Skin epidermis (tissue), 12 donors: Measurements from ENCODE around the gene ADRM1.
A peak's percentile ranks its signal among the peaks of the same experiment; 100 is the strongest.

Experiments
- H3K27ac ChIP-seq, 21 experiments: fragments of 200-600 bp; sonication (generic) in 11 of 21; one replicate each; pipeline ENCODE4 v1.5.0; 2020; ENCODE audit warnings: mild to moderate bottlenecking in 3 of 21, inconsistent platforms in 2 of 21, moderate library complexity in 2 of 21
- H3K4me3 ChIP-seq, 7 experiments: fragments of 200-600 bp; sonication (generic) in 2 of 7; one replicate each; pipeline ENCODE4 v1.5.0; 2020; ENCODE audit warnings: inconsistent platforms in 2 of 7, mild to moderate bottlenecking in 2 of 7, moderate library complexity in 1 of 7

The ADRM1 gene, protein sequence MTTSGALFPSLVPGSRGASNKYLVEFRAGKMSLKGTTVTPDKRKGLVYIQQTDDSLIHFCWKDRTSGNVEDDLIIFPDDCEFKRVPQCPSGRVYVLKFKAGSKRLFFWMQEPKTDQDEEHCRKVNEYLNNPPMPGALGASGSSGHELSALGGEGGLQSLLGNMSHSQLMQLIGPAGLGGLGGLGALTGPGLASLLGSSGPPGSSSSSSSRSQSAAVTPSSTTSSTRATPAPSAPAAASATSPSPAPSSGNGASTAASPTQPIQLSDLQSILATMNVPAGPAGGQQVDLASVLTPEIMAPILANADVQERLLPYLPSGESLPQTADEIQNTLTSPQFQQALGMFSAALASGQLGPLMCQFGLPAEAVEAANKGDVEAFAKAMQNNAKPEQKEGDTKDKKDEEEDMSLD

DNA sequence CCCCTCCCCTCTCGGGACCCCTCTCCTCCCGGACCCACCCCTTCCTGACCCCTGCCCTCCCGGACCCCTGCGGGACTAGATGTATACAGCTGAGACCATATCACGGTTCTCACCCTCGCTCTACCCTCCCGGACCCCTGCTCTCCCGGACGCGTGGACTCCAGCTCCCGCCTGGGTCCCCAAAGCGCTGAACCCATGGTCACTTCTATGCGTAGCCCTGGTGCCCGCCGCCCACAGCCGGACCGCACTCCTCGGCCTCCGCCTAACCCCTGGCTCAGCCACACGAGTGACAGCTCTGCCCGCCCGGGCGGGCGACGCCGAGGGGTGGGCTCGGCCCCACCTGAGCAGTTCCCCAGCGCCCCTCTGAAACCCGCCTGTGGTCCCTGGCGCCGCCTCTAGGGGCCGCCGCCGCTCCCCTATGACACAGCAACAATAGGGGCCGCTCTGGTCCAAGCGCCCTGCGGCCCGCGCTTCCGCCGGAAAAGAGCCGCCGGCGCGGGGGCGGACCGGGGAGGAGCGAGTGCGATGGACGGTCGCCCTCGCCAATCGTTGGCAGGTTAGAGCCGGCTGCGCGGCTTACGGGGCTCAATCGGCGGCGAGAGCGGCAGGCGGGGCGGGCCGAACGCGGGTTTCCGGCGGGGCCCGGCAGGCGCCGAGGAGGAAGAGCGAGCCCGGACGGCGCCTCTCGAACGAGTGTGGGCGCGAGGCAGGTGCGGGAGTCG lies at the start of gene ADRM1:
Gene ADRM1 (plus strand): TSS at position 657 of the 721 bp plus-strand sequence. CDS start 572 bp downstream, outside the sequence.
- peak within 1 kb of the TSS; percentile 89 to 99 (median 97) for H3K27ac ChIP-seq
- H3K4me3 ChIP-seq, result peak within 1 kb of the TSS; percentile 71 to 97 (median 94)

DNA sequence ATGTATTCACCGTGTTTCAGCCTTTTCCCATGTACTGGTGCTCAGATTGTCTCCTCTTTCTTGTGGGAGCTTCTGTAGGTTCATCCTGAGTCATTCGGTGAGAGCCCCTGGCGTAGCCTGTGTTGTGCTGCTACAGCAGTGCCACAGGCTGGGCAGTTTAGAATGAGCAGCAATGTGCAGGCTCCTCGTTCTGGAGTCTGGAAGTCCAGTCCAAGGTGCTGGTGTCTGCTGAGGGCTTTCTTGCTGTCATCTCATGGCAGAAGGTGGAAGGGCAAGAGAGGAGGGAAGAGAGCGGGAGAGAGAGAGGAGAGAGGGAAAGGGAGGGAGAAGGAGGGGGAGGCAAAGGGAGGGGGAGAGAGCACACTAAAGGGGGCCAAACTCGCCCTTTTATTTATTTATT lies 49.4 kb upstream of the ADRM1 start:
- no peak overlapping the region for H3K27ac ChIP-seq
- no peak overlapping the region for H3K4me3 ChIP-seq

DNA sequence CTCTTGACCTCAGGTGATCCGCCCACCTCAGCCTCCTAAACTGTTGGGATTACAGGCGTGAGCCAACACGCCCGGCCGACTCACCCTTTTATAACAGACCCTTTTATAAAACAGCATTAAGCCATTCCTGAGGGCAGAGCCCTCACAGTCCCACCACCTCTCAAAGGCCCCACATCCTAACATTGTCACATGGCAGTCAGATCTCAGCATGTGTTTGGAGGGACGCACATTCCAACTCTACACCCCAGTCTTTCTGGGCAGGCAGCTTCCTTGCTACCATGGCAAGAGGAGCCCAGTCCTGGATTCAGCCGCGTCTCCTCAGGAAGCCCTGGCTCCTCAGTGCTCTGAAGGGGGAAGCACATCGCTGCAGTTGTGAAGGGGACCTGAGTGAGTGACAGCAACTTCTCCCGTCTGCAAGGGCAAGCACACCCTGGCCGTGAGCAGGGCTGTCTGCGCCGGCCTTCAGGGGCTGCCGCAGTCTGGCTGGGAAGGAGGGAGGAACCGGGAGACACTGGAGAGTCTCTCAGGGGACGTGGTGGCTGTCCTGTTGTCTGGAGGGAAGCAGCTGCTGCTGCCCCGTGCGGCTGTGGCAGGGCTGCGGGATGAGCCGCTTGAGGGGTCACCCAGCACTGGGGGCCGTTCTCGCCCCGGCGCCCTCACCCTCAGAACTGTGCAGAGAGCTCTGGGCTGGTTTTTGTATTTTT lies 48.6 kb upstream of the ADRM1 start:
- no peak overlapping the region for H3K4me3 ChIP-seq
- no peak overlapping the region for H3K27ac ChIP-seq

DNA sequence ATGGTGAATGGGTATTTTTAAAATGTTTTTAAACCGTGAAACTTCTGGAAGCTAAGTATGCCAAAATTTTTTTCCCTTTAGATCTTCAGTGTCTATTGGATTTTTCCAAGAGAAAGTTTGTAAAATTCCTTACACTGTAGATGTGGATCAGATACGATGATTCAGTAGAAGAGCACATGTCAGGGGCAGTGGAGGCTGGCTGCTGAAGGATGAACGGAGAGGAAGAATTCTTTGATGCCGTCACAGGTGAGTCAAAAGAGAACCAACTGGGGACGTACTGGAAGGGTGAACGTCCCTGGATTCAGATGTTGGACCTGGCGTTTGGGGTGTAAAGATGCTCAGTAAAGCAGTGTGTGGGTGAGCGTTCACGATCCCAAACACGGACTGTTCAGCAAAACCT lies 46.8 kb upstream of the ADRM1 start:
- Histone ChIP-seq H3K4me3 (no peak overlapping the region), H3K27ac (no peak overlapping the region)

DNA sequence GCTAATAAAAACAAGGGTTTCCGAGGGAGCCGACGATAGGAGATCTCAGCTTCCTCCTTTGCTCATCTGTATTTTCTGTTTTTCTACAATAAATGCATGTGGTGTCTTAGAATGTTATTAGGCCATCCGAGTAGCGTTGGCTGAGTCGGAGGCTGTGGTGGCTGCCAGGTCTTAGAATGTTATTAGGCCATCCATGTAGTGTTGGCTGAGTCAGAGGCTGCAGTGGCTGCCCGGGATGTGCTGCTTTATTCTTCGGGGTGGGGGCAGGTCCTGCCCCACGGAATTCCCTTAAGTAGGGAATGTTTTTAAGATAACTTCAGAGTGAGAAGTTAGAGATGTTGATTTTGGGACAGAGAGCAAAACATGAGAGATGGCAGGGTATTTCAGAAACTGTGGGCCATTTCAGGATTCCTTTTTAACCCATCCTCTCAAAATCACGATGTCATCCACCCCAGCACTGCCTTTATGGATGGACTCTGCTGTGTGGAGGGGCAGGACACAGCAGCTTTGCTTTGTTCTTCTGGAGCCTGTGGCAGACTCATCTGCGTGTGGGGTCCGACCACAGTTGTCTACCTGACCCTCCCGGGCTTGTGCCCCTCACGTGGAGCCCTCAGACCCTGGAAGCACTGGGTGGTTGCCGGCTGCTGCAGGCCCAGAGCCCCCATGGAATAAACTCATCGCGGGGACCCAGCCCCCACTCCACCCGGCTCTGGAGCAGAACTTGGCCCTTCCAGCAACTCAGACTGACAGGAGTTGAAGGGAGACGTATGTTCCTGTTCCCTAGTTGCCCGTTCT lies 44.1 kb upstream of the ADRM1 start:
- Histone ChIP-seq H3K4me3 (no peak overlapping the region), H3K27ac (no peak overlapping the region)

DNA sequence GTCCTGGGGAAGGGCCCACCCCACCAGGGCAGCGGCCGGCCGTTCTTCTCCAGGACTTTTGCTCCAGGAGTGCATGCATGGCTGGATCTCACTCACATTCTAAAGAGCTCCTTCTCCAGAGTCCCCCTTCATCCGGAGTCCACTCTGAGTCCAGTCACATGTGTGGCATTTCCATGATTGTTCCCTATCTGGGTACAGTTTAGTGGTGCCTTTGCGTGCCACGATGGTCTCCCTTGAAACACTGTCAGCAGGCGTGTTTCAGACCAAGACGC lies 43.6 kb upstream of the ADRM1 start:
- H3K27ac ChIP-seq, result no peak overlapping the region

DNA sequence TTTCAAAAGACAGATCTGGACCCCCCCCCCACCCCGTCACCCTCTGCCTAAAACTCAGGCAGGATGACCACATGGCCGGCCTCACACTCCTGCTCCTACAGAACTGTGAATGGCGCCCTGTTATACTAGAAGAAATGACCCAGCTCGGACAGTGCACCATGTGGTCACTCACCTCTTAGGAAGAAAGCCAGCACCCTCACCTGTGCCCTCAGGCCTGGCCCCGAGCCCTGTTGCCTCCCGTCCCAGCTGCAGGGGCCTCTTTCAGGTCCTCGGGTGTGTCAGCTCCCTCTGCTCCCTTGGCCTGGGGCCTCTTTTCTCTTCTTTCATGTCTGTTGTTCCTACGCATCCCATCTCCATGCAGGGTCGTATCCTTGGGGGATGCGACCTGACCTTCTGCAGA lies 40.7 kb upstream of the ADRM1 start:
- Histone ChIP-seq H3K27ac (no peak overlapping the region), H3K4me3 (no peak overlapping the region)

More for the DNA sequence above, 43.6 kb upstream of the ADRM1 start:
- no peak overlapping the region for H3K4me3 ChIP-seq

DNA sequence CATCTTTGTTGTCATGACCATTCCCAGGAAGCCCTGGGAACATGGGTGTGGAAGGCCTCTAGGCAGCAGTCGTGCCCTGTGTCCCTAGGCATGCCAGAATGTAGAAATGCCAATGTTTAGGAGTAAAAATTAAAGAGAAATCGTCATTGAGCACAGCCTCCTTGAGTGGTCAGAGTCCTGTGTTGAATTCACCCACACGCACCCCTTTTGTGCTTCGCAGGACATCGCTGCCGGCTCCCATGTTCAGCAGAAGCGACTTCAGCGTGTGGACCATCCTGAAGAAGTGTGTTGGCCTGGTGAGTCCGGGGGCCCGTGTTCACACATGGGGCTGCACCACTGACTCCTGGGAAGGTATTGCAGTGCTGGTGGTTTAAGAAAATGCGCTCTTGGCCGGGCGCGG lies 39.4 kb upstream of the ADRM1 start:
- no peak overlapping the region for H3K27ac ChIP-seq
- H3K4me3 ChIP-seq, result no peak overlapping the region

DNA sequence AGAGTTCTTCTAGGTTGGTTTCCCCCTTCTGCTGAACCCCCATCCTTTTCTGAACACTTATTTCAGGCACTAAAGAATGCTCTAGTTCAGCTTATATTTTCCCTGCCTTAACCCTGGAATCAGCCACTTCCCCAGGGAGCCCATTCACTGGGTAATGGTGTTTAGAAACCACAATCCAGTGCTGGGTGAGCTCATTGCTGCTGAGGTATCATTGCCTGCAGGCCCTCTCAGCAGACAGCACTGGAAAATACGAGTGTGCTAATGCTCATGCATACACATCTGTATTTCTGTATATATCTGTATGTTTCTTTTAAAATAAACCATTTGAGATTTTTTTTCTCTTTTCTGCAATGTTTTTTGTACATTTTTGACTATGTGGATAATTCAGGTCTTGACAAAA lies 37.4 kb upstream of the ADRM1 start:
- Histone ChIP-seq H3K27ac (no peak overlapping the region), H3K4me3 (no peak overlapping the region)

DNA sequence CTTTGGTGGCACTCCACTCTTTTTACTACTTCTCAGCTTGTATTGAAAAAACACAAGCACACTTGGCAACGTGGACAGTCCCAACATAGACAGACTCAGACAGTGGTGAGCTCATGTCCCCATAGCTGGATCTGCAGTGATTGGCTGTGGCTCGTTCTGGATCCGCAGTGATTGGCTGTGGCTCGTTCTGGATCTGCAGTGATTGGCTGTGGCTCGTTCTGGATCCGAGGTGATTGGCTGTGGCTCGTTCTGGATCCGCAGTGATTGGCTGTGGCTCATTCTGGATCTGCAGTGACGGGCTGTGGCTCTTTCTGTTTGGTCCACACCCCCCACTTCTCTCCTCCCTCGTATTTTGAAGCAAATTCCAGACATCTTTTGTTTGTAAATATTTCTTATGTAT lies 36.5 kb upstream of the ADRM1 start:
- H3K4me3 ChIP-seq, result no peak overlapping the region
- no peak overlapping the region for H3K27ac ChIP-seq

DNA sequence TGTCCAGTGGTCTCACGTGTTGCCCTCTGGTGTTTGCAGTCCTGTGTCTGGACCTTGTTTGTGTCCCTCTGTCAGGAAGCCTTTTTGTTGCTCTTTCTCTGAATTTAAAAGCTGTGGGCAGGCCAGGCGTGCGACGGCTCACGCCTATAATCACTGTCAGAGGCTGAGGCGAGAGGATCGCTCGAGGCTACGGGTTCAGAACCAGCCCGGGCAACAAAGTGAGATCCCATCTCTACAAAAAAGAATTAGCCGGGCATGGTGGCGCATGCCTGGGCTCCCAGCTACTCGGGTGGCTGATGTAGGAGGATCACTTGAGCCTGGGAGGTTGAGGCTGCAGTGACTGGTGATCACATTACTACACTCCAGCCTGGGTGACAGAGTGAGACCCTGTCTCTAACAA lies 35.9 kb upstream of the ADRM1 start:
- Histone ChIP-seq H3K4me3 (no peak overlapping the region), H3K27ac (peak overlapping the region in 3 of 21 experiments; percentile 17 to 63 (median 34))

DNA sequence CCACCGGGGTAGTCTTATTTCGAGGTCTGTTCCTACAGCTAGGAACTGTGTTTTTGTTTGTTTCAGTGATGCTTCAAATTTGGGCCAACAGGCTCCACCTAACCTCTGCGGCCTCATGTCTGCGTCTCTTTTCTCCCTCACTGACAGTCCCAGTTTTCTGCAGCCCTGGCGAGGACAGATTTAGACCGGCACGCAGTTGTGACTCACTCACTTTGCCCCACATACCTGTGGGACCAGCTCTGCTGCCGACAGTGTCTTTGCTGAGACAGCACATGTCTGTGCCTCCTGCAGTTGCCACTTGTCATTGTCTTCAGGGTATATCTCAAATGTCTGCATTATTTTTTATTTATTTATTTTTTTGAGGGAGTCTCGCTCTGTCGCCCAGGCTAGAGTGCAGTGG lies 35.3 kb upstream of the ADRM1 start:
- Histone ChIP-seq H3K27ac (peak overlapping the region in 3 of 21 experiments; percentile 8 to 63 (median 34)), H3K4me3 (no peak overlapping the region)

DNA sequence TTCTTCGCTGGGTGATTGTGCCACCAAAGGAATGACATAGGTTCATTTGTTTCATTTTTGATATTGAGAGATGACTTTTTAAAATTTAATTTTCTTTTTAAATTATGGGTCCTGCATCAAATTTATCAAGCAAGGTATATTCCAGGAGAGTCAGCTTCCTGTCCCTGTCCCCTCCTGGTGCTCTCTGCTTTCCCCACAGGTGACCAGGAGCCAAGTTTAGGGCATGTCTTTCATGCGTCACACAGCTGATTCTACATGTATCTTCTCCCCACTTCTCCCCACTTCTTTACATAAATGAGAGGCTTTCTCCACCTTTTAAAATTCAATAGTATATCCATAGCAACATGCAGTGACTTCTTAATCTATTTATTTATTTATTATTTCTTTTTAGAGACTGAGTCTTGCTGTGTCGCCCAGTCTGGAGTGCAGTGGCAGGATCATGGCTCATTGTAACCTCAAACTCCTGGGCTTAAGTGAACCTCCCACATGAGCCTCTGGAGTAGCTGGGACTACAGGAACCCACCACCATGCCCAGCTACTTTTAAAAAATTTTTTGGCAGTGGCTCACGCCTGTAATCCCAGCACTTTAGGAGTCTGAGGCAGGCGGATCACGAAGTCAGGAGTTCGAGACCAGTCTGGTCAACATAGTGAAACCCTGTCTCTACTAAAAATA lies 34.4 kb upstream of the ADRM1 start:
- Histone ChIP-seq H3K27ac (no peak overlapping the region), H3K4me3 (no peak overlapping the region)

DNA sequence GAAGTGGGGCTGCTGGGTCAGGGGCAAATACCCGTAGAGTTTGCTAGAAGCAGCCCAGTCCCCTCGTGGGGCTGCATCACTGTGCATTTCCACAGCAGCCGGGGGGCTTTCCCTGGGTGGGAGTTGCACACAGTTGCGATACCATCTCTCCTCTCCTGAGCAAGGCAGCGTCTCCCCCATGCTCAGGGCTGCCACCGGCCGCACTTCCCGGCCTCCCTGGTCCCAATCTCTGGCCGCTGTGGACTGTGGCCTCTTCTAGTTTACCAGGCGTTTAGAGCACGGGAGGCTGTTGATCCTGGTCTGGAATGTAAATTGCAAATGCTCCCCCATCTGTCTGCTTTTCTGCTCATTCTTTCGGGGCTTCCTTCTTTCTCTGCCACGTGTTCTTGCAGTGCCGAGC lies 33.4 kb upstream of the ADRM1 start:
- H3K4me3 ChIP-seq, result no peak overlapping the region
- H3K27ac ChIP-seq, result no peak overlapping the region

DNA sequence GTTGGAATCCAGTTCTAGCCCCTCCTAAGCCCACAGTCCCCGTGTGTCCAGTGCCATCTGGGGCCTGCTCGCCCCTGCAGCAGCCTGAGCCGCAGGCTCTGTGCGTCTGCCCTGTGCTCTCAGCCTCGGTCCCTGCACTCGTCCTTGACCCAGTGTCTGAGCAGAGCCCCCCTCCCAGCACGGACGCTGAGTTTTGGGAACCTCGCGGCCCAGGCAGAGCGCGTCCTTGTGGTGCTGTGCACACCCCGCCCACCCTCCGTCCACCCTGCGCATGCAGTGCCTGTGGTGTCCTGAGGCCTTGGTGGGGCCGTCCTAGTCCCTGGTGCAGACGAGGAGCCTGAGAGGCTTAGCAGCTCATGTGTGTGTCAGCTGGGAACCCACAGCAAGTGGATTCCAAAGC lies 32.9 kb upstream of the ADRM1 start:
- Histone ChIP-seq H3K4me3 (no peak overlapping the region), H3K27ac (no peak overlapping the region)

DNA sequence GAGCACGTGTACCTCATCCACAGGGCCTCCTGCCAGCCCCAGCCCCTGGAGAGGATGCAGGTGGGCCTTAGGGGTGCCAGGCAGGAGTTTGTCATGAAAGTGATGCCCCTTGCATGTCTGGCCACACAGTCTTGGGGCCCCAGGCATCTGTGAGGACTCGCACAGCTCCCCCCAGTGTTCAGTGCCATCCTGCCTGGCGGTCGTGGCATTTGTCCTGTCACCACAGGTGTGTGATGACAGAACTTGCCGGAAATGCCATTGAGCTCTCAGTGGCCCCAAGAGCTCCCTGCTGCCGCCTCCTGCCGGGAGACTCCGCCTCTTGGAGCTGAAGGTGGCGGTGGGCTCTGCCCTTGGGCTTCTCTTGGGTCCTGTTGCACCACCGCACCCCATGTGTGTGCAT lies 30.6 kb upstream of the ADRM1 start:
- no peak overlapping the region for H3K4me3 ChIP-seq

DNA sequence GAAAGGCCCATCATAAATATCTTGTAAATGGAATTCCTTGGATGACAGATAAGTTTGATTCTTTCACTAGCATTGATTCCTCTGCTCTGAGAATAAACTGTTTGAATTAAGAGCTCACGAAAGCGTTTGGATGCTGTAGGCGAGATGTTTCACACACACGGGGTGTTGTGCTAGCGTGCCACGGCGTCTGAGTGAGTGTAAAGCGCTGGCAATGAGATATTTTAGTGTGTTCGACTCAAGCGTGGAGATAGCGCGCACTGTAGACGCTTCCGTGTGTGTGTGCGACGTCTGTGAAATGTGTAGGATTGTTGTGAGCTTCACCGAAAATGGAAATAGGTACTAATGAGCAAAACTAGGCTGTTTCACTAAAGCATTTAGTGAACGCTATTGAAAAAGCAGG lies 29.4 kb upstream of the ADRM1 start:
- no peak overlapping the region for H3K27ac ChIP-seq
- no peak overlapping the region for H3K4me3 ChIP-seq

More for the DNA sequence above, 30.6 kb upstream of the ADRM1 start:
- no peak overlapping the region for H3K27ac ChIP-seq

DNA sequence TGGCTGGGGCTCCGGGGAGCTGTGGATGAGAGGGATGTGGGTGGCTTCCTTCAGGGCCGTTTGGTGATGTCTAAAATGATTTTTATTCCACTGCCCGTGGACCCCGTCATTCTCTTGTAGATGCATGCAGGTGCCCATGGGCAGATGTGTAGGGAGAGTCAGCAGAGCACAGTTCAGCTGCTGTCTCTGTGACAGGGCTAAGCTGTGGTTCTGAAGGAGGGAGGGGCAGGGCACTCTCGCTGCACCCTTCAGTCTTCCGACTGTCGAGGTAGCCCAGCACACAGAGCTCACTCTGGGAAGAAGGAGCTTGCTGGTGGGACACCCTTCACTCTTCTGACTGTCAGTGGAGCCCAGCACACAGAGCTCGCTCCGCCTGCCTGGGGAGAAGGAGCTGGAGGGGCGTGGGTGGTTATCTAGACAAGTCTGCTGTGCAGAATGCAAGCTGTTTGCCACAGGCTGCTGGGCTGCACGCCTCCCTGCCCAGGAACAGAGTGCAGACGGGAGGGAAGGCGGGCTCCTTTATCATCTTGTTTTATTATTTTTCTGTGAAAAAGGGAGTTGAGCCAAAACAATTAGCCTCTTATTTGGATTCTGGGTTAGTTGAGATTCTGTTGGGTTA lies 28.4 kb upstream of the ADRM1 start:
- no peak overlapping the region for H3K27ac ChIP-seq
- H3K4me3 ChIP-seq, result no peak overlapping the region

DNA sequence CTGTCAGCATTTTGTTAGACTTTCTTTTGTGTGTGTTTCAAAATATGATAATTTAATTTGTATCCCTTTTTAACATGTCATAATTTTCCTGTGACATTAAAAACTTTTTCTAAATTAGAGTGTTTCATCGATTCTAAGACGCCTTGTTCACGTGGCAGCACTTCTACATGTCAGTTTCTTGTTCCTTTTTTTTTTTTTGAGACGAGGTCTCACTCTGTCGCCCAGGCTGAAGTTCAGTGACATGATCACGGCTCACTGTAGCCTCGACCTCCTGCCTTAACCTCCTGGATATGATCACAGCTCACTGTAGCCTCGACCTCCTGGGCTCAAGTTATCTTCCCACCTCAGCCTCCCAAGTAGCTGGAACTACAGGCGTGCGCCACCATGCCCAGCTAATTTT lies 27.6 kb upstream of the ADRM1 start:
- Histone ChIP-seq H3K27ac (no peak overlapping the region), H3K4me3 (no peak overlapping the region)
